ENCODE results near the gene DOCK1.
A peak's percentile ranks its signal among the peaks of the same experiment; 100 is the strongest.

The DOCK1 gene

DNA sequence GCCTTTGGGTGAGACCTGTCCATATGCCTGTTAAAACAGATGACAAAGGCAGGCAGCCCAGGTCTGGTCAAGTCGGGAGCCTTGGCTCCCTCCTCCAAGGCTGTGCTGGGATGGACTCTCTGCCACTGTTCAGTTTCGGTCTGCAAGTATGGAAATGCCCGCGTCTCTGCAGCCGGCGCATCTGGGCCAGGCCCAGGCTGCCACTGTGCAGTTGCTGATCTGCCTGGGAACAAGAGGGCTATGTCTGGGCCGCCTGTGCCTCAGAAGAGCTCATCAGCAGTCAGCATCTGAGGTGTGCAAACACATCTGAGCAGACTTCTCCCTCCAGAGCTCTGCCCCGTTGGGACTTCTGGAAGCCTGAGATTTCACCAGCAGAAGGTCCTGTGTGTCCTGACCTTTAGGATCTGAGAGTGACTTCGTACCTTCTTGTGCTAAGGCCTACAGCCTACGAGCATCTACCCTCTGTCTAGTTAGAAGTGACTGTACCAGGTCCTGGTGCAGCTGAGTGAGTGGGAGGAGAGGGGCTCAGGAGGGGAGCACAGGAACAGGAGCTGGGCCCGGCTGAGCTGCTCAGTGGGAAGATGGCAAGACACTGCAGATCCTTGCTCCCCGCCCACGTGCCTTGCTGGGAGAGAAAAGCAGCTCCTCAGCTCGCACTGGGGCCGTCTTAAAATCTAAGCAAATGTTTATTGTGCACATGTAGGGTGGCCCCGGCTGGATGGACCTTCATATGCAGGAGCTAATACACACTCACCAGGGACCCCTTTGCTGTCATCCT lies 50.9 kb downstream of the DOCK1 start:
- DNase-seq = no peak

DNA sequence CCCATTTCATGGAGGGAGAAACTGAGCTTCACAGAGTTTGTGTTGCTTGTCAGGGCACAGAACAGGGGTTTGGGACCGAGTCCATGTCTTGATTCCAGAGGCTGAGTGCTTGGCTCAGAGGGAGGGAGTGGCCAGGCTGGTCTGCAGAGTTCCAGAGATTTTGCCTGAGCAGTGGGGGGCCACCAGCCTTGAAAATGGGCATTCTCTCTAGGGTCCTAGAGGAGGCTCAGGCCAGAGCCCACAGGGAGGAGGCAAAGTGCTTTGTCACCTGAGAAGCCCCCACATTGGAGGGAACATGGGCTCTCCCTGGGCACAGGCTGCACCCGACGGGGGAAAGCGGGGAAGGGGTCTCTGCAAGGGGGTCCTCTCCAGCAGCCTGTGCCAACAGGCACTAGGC lies 51.5 kb downstream of the DOCK1 start:
- no peak for DNase-seq

DNA sequence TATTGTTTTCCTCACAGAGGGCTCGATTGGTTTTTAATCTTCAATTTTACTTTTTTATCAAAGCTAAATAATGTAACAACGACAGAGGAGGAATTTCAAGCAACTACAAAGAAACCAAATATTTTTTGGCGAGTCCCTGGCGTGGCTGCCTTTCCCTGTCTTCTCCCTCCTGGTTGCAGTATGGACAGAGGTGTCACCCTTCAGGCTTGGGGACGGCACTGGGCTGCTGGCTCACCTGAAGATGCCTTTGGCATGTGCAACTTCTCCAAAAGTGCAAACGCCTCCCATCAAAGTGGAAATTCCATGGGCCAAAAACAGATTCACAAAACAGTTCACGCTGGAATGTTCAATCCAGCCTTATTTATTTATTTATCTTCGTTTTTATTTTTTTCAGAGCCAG lies 51.9 kb downstream of the DOCK1 start:
- no peak for DNase-seq

DNA sequence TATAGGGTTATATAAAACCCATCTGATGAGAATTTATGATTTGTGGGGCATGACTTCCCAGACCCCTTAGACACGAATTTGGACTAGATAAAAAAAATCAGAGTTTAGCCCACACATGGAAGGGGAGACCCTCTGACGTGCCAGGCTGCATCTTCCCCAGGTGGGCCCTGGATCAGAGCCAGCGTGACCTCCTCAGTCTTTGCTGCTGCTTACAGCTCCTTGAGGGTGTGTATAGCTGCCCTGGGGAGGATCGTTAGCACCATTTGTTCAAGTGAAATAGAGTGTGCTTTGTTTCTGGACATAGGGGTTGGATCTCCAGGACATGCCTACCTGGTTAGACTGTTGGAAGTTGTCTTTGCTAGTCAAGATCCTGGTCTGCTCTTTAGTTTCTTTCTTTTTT lies 54.2 kb downstream of the DOCK1 start:
- peak; percentile 12 for DNase-seq

DNA sequence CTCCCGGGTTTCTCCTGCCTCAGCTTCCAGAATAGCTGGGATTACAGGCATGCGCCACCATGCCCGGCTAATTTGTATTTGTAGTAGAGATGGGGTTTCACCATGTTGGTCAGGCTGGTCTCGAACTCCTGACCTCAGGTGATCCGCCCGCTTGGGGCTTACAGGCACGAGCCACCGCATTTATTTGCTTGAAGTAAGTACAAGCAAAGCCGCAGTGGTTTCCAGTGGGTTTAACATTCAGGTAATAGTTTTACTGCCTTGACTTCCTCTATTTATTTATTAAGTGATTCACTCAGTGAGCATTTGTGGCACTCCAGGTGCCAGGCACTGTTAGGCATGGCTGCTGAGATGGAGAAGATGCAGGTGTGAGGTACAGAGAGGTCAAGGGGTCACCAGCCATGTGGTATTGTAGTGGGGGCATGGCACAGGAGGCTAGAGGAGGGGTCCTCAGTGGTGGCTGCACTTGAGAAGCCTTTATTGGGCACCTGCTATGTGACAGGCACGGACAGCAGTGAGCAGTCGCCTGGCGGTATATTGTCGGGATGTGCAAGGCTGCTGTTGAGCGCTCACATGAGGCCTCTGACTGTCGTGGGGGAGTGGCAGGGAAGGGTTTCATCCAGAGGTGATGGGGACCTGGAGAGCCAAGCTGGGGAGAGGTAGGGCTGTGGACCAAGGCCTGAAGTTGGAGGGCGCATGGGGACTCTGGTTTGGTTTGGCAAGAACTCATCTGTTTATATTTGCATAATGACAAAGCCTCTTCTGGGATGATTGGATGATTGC lies 54.9 kb downstream of the DOCK1 start:
- DNase-seq = no peak

DNA sequence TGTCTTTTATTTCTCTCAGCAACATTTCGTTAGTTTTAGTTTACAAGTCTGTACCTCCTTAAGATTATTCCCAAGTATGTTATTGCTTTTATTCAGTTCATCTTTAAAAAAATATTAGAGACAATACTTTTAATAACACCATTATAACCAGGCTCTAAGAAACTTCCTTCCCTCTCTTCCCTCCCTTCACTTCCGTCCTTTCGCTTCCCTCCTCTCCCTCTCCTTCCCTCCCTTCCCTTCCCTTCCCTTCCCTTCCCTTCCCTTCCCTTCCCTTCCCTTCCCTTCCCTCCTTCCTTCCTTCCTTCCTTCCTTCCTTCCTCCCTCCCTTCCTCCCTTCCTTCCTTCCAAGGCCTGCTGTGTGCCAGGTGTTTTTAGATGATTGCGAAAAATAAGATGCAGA lies 58.1 kb downstream of the DOCK1 start:
- DNase-seq = no peak

DNA sequence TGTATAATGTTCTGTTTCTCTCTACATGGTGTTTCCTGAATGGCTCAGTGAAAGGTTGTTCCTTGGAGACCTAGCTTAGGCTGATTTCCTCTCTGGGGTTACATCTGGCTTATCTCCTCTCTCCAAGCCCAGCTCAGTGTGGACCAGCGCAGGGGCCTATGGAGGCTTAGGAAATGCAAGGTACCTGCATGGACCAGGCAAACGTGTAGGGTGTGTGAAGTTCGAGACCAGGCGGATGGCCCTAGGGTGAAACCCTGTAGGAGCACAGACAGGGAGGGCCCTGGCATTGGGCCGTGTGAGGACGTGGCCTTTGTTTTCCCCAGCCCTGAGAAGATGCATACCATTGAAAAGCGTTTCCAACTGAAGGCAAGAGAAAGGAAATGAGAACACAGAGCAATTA lies 59.0 kb downstream of the DOCK1 start:
- DNase-seq = no peak

DNA sequence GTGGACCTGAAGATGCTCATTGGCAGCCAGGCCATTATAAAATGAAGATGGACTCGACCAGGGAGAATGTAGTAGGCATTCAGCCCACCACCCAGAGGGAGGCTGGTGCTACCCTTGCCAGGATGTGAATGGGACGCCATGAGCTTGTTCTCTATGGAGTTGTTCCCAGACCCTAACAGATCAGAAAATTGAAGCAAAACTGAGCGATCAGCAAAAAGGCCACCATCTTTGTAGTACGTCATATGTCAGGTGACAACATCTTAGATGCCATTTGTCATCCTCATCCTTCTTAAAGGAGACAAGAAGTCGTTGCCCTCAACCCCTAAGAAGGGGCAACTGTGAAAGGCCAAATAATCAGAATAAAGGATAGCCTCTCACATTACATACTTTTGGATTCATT lies 61.7 kb downstream of the DOCK1 start:
- DNase-seq = no peak

DNA sequence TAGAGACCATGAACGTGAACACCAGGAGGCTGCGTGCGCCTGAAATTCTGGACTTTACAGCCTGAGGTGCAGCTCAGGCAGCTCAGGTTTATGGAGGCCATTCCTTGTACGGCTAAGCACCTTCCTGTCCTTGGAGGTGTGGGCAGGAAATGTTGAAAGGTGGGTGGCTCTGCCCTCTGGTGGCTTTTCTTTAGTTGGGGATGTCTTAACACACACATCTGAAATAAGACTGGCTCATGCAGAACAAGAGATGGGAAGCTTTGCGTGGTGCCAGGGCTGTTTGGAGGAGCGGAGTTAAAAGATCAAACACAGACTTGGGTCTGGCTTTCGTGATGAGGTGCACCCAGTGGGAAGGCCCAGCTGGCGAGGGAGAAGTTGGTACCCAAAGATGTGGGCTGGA lies 64.1 kb downstream of the DOCK1 start:
- DNase-seq = no peak

DNA sequence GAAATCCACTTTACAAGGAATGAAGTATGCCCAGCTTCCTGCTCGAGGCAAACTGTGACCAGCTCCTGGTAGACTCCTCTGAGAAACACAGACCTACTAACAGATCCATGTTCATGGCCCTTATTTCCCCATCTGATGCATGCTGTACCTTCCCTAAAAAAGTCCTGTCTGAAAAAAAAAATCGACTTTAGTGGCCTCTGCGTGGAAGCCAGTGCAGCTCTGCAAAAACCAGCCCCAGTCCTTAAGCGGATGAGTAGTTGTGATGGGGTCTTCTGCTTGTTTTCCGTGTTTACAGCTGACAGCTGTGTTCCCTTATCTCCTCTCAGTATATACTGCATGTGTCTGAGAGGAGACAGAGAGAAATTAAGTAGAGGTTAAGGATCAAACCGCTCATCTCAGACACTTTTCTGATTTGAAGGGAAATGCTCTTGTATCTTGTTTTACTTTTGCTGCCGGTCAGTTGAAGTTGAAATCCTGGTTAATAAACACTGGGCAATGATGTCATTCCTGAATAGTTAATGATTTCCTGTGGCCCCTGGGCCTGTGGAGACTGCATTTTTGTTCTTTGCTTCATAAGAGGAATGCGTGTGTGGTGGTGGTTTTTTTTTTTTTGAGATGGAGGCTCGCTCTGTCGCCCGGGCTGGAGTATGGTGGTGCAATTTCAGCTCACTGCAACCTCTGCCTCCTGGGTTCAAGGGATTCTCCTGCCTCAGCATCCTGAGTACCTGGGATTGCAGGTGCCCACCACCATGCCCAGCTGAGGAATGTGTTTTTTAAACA lies 67.6 kb downstream of the DOCK1 start:
- DNase-seq = no peak

DNA sequence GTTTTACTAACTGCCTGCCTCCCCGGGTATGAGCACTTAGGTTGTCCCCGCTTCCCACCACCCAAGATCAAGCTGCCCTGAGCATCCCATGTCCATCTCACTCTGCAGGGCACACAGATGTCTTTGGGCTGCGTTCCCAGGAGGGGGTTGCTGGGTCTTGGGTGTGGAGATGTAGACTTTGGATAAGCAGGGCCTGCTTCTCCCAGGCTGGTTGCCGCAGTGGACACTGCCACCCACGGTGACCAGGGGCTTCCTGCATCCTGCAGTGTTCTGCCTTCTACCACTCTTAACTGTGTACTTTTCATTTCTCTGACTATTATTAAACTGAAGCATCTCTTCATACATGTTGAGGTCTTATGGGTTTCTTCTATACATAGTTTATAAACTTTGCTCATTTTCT lies 70.0 kb downstream of the DOCK1 start:
- no peak for DNase-seq

DNA sequence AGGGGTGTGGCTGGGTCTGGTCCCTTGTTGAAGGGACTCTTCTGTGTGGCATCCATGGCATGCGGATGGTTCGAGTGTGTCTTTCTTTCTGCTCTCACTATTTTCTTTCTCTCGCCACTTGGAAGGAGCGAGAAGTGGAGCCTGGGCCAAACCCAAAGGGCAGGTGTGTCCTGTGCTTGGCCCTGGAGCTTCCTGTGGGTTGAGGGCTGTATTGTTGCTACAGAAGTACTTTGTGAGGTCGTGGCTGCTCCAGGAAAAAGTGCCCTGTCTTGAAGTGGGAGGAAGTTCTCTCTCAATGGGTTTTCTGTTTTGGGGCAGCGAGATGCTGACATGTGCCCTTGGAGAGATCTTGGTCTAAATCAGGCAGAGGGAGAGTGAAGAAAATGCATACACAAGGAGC lies 72.0 kb downstream of the DOCK1 start:
- DNase-seq = no peak

DNA sequence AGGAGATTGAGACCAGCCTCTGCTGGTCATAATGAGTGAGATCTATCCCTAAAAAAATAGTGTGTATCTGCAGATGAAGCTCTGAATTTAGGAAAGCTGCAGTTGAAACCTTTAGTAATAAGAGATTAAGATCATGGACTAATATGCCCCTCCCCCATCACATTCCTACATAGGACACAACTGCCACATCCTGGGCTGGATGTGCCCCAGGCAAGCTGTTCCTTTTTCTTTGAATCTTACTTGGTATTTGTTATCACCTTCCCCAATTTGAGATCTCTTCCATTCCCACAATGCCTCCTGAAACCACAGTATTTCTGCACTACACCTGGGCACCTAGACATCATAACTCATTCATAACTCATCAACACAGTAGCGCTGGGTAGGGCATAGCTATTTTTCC lies 74.1 kb downstream of the DOCK1 start:
- no peak for DNase-seq

DNA sequence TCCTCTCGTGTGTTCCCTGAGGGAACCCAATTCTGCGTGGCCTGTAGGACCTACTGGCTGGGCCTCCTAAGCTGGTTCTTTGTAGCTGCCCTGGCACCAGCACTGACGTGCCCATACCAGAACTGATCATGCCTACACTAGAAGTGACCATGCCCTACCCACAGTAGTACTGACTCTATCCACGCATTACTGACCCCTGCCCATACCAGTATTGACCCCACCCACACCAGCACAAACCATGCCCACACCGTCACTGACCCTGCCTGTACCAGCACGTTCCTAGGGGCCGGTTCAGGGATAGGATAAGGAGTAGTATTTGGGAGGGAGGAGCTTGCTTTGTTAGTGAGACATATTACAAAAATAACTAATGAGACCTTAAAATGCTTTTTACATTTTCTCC lies 88.0 kb downstream of the DOCK1 start:
- DNase-seq = no peak

DNA sequence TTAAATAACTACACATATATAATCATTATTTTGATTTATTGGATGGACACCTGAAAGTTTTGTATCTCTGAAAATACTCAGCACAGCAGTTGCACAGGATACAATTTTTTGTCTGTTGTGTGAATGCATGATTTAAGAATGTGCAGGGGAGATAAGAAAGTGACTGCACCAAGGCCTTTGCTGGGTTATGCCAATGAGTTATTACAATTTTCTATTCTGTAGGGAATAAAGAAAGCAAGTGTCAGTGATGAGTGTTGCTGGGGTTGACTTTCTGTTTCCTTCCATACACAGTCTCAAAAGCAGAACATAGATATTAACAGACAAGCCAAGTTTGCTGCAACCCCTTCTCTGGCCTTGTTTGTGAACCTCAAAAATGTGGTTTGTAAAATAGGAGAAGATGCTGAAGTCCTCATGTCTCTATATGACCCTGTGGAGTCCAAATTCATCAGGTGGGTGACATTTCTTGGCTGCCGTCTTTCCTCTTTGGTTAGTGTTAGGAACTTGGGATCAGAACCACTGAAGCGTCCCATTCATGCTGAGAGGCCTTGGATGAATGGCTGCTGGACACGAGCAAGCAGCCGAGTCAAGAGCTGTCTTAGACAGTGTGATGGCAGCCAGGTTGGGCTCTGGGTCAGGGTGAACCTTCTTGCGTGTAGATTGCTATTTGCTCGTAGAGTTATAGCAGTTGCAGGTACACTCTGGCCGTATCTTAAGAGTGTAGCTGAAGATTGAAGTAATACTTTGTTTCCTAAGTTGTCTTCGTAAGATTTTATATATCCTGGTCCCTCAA lies 92.8 kb downstream of the DOCK1 start:
- DNase-seq = no peak

DNA sequence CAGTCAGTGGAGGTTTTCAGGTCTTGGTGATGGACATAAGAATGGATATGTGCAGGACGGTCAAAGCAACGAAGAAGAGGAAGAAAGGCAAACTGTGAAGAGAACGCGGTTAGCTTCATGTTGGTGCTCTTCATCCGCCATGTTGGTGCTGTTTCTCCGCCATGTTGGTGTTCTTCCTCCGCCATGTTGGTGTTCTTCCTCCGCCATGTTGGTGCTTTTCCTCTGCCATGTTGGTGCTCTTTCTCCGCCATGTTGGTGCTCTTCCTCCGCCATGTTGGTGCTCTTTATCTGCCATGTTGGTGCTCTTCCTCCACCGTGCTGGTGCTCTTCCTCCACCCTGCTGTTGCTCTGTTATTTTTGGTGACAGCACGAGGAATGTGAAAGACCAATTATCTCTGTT lies 95.4 kb downstream of the DOCK1 start:
- no peak for DNase-seq

DNA sequence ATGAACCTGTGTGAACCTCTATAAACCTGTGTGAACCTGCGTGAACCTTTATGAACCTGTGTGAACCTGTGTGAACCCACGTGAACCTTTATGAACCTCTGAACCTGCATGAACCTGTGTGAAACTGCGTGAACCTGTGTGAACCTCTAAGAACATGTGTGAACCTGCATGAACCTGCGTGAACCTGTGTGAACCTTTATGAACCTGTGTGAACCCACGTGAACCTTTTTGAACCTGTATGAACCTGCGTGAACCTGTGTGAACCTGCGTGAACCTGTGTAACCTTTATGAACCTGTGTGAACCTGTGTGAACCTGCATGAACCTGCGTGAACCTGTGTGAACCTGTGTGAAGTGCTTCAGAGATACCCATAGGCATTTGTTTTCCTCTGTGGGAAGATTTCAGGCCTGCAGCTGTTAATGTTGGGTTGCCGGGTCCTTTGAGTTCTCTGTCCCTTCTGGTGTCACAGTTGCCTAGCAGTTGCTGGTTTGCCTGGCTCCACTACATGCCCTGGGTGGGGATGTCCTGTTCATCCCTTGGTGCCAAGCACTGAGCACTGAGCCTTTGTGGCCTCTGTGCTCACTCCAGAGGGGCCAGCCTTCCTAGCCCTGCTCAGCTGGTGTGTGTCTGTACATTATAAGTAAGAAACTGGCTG lies 97.9 kb downstream of the DOCK1 start:
- no peak for DNase-seq

DNA sequence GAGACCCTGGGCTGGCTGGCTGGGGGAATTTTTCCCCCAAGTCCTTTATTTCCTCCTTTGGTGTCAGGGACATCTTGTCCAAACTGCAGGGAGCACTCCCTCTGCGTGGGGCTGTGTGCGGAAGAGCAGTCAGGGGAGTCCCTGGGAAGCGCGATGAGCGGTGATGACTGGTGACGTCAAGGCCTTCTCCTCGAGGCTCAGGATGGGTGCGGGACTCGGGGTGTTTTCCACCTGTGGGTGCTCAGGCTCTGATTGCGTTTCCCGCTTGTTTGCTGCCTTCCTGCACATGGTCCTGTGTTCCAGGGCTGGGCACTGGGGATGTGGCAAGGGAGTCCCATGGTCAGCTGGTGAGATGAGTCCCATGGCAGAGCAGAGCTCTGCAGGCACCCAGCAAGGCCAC lies 101.2 kb downstream of the DOCK1 start:
- DNase-seq = no peak

DNA sequence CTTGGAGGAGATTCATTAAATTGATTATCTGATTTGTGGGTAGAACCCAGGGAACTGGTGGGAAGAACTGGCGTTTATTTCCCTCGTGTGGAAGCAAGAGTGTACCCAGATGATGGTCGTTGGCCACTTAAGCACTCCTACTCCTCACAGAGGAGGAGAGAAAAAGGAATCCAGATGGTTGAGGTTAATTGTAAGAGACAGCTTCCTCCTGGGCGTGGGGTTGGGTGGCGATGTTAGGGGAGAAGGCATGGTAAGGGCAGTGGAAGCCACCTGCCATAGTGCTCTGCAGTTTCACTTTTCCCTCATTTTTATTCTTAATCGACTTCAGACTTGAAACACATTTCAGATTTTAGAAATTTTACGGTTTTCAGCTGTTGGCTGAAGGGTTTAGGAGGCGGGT lies 104.1 kb downstream of the DOCK1 start:
- DNase-seq = no peak

DNA sequence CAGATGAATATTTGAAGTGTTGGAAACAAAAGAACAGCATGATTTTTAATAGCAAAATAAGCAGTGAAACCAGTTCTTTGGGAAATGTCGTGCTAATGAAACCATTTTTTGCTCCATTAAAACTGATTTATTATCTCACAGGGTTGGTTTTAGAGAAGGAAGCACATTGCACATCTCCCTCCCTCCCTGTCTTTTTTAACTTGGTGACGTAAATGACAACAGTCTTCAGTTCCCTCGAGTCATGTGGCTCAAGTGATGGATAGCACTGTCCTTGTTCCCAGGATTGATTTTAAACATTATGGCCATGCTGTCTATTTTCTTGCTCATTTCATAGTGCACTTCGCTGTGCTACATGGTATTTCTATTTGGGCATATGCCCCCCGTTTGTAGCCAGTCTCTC lies 105.9 kb downstream of the DOCK1 start:
- no peak for DNase-seq

DNA sequence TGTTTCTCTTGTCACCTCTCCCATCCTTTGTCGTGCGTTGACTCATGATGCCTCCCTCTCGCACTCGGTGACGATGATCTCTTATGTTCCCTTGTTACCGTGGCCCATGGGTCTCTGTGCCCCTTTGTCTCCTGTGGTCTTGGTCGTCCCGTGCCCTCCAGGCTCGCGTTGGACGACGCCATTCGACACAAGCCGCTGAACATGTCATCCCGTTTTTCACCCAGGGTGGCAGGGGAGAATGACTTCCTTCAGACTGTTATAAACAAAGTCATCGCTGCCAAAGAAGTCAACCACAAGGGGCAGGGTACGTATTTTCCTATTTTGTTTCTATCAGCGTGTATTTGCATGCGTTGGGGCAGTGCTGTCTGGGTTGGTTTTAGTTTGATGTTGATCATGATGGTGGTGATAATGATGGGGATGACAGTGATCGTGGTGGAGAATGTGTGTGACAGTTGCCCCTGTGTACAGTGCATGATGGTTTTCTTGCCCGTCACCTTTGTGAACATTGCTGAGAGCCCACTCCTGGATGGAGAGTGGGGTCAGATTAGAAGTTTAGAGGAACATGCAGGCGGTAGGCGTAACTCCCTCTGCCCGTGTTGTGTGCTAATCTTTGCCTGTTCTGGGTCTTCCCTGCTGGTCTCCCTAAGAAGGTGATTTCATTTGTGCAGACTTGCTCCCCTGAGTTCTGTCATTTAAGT lies 107.0 kb downstream of the DOCK1 start:
- DNase-seq = no peak

DNA sequence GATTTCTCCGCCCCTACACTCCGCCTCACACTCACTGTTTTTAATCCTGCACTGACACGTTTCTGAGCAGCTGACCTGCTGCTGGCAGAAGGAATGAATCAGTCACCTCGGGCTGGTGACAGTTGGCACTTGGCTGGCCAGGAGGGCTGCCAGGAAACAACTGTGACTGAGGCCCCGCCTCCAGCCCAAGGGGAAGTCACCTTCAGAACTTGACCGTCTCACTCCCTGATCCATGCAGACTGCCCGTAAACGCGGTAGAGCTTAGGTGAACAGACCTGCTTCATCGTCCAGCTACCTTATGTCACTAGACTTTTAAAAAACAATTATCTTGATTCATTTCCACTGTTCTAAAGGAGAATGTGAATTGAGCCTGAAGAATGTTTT lies 107.5 kb downstream of the DOCK1 start:
- DNase-seq = no peak

All from right forelimb (tissue), 1 donor.